Measurements from ENCODE around the gene ATP1B3. TPM values are rescaled to one million over a fixed set of nuclear protein-coding genes. Genes with fewer than 3 reads are reported as not detected.
A peak's percentile ranks its signal among the peaks of the same experiment; 100 is the strongest.
"Not testable (repeated sequence)": the region's sequence is repeated elsewhere in the genome, so short reads cannot be mapped to it uniquely, and the experiment has no call there.

The ATP1B3 gene
- total RNA-seq, 4 donors from 2014 or later, result 55.1 to 94.1 (median 64.7) TPM

GRCh38 chr3:141845407-141846049 lies 30.9 kb upstream of the ATP1B3 start:
- intact Hi-C loops (cut with DNase I), result no loop called here
- Histone ChIP-seq H3K27me3 (no peaks in the 10 kb centered on the region), H3K27ac (no peak overlapping the region), H3K4me3 (replicated peaks in 1 of 3) (no peak overlapping the region), H3K36me3 (no peaks in the 10 kb centered on the region), H3K9me3 (no peaks in the 10 kb centered on the region), H3K4me1 (no peaks in the 10 kb centered on the region)
- WGBS, 2 donors, result 75% methylated on average over 5 of the region's 5 CpGs
- TF ChIP-seq POLR2A (IDR thresholded peaks at IDR 0.05) (no peak), CTCF (IDR thresholded peaks at IDR 0.05) (no peak)
- DNase-seq, result peak in 1 of 2 donors; percentile 7

- Histone ChIP-seq H3K36me3 (no peaks in the 10 kb centered on the region), H3K4me3 (replicated peaks in 1 of 3) (no peak overlapping the region), H3K9me3 (no peaks in the 10 kb centered on the region), H3K4me1 (no peaks in the 10 kb centered on the region), H3K27me3 (no peaks in the 10 kb centered on the region), H3K27ac (no peak overlapping the region)
- no peak for TF ChIP-seq CTCF (IDR thresholded peaks at IDR 0.05)
- TF ChIP-seq POLR2A (IDR thresholded peaks at IDR 0.05), result no peak
- intact Hi-C loops (cut with DNase I), result no loop called here
- 71 to 72% methylated on average over 3 of the region's 3 CpGs for WGBS, 2 donors
- no peak for DNase-seq
These were observed 30.4 kb upstream of the ATP1B3 start for GRCh38 chr3:141846050-141846433.

GRCh38 chr3:141848159-141848748 lies 28.2 kb upstream of the ATP1B3 start:
- DNase-seq; intact Hi-C loops (cut with DNase I); H3K4me3 ChIP-seq (replicated peaks in 1 of 3); H3K4me1 ChIP-seq; H3K36me3 ChIP-seq; H3K27ac ChIP-seq; H3K27me3 ChIP-seq; H3K9me3 ChIP-seq: not testable (repeated sequence)
- WGBS, 2 donors, result 81 to 90% methylated on average over 5 of the region's 5 CpGs

GRCh38 chr3:141849056-141849815 lies 27.2 kb upstream of the ATP1B3 start:
- WGBS, 2 donors, result 68 to 71% methylated on average over 11 of the region's 11 CpGs
- intact Hi-C loops (cut with DNase I), result no loop called here
- no peak for DNase-seq
- no peaks in the 10 kb centered on the region for H3K9me3 ChIP-seq
- H3K4me3 ChIP-seq (replicated peaks in 1 of 3), result no peak overlapping the region
- H3K4me1 ChIP-seq, result no peaks in the 10 kb centered on the region
- H3K27ac ChIP-seq, result no peak overlapping the region
- no peaks in the 10 kb centered on the region for H3K36me3 ChIP-seq
- TF ChIP-seq CTCF (IDR thresholded peaks at IDR 0.05) (no peak), POLR2A (IDR thresholded peaks at IDR 0.05) (no peak)
- no peaks in the 10 kb centered on the region for H3K27me3 ChIP-seq

GRCh38 chr3:141851411-141851810 lies 25.0 kb upstream of the ATP1B3 start:
- Histone ChIP-seq H3K9me3 (no peaks in the 10 kb centered on the region), H3K27me3 (no peaks in the 10 kb centered on the region), H3K4me1 (no peaks in the 10 kb centered on the region), H3K4me3 (replicated peaks in 1 of 3) (no peak overlapping the region), H3K27ac (no peak overlapping the region), H3K36me3 (no peaks in the 10 kb centered on the region)
- intact Hi-C loops (cut with DNase I), result no loop called here
- peak in 1 of 2 donors; percentile 10 for DNase-seq
- no peak for TF ChIP-seq POLR2A (IDR thresholded peaks at IDR 0.05)
- no peak for TF ChIP-seq CTCF (IDR thresholded peaks at IDR 0.05)
- 74 to 78% methylated on average over 5 of the region's 5 CpGs for WGBS, 2 donors
